Common myeloid progenitor, CD34-positive (primary cell): ENCODE results near the gene SUGCT.
"Not testable (repeated sequence)": the region's sequence is repeated elsewhere in the genome, so short reads cannot be mapped to it uniquely, and the experiment has no call there.

ENCODE experiments used
- CTCF ChIA-PET: fragments of 350-600 bp; sonication (Branson Sonifier 250); formaldehyde crosslinking; loops from one replicate; lab custom pipeline; 2021; ENCODE audit warnings: antibody characterized with exemption; lab: Charles Lee
- POLR2A ChIA-PET: fragments of 350-600 bp; sonication (Branson Sonifier 250); formaldehyde crosslinking; loops from one replicate; lab custom pipeline; 2021; ENCODE audit warnings: antibody characterized with exemption; lab: Charles Lee
- DNase-seq, 3 donors: peaks; one replicate each; pipeline versions ENCODE4 v3.0.0 to v3.0.0-alpha.2; 2013
- H3K27ac ChIP-seq, 2 experiments: 1 replicate in 1 of 2; 2 replicates in 1 of 2; pipeline ENCODE4 v1.7.0; 2013; ENCODE audit warnings: inconsistent platforms in 2 of 2, low read length in 2 of 2, mild to moderate bottlenecking in 2 of 2, low read depth in 1 of 2, moderate library complexity in 1 of 2; ENCODE audit not compliant: severe bottlenecking in 2 of 2, insufficient read depth in 1 of 2, poor library complexity in 1 of 2
- H3K27me3 ChIP-seq, 5 experiments: replicated peaks in 2 of 5; 1 replicate in 3 of 5; 2 replicates in 2 of 5; pipeline versions ENCODE4 v1.6.1 to v1.7.0; 2013; ENCODE audit warnings: low read length in 4 of 5, mild to moderate bottlenecking in 2 of 5, moderate library complexity in 2 of 5, inconsistent platforms in 1 of 5; ENCODE audit not compliant: insufficient read depth in 5 of 5, control insufficient read depth in 4 of 5
- H3K36me3 ChIP-seq, 4 experiments: 1 replicate in 2 of 4; 2 replicates in 2 of 4; pipeline versions ENCODE4 v1.6.1 to v1.7.0; 2013; ENCODE audit warnings: low read length in 3 of 4, control low read depth in 1 of 4, mild to moderate bottlenecking in 1 of 4; ENCODE audit not compliant: control insufficient read depth in 4 of 4, insufficient read depth in 4 of 4
- H3K4me1 ChIP-seq, 4 experiments: 1 replicate in 3 of 4; 2 replicates in 1 of 4; pipeline versions ENCODE4 v1.6.1 to v1.7.1; 2013; ENCODE audit warnings: low read length in 3 of 4, mild to moderate bottlenecking in 3 of 4, control low read depth in 1 of 4, inconsistent platforms in 1 of 4, moderate library complexity in 1 of 4; ENCODE audit not compliant: control insufficient read depth in 4 of 4, insufficient read depth in 4 of 4; ENCODE audit errors: control extremely low read depth in 1 of 4
- H3K4me3 ChIP-seq, 7 experiments: 1 replicate in 4 of 7; 2 replicates in 3 of 7; pipeline versions ENCODE4 v1.5.1 to v1.7.0; 2013; ENCODE audit warnings: mild to moderate bottlenecking in 7 of 7, low read length in 6 of 7, moderate library complexity in 6 of 7, inconsistent platforms in 2 of 7, low read depth in 2 of 7, control low read depth in 1 of 7; ENCODE audit not compliant: insufficient read depth in 4 of 7, control insufficient read depth in 1 of 7; ENCODE audit errors: extremely low read depth in 1 of 7
- H3K9me3 ChIP-seq, 5 experiments: 1 replicate in 4 of 5; 2 replicates in 1 of 5; pipeline versions ENCODE4 v1.6.1 to v1.7.1; 2013; ENCODE audit warnings: low read length in 4 of 5, mild to moderate bottlenecking in 2 of 5, inconsistent platforms in 1 of 5, low read depth in 1 of 5, moderate library complexity in 1 of 5; ENCODE audit not compliant: control insufficient read depth in 4 of 5, insufficient read depth in 2 of 5; ENCODE audit errors: control extremely low read depth in 1 of 5
- WGBS: methylation state at CpG from one replicate; pipeline ENCODE4 v1.1.5; 2013; ENCODE audit not compliant: insufficient coverage; 5-methylcytosine and 5-hydroxymethylcytosine counted together

SUGCT gene

DNA sequence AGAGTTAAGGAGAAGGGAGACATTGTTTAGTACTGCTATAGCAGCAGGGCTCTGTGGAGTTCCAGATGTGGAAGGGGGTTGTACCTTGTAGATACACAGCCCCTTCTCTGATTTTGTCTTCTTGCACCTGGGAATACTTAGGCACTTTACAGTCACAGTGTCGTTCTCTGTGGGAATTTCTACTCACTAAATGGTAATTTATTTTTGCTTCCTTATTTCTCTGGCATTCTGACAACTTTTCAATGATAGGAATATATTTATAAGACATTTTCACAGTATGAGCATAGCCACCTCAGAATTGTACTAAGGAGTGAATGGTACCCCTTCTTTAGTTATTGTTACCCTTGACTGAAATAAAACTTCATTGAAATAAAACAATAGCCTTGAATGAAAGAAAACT is 132.8 kb downstream of the SUGCT start:
- Histone ChIP-seq H3K27me3 (no peaks in the 10 kb centered on the region), H3K27ac (no peak overlapping the region), H3K4me1 (peaks cover 0 to 33% (median 12%) of the 10 kb centered on the region in 4 experiments), H3K4me3 (no peak overlapping the region), H3K36me3 (no peaks in the 10 kb centered on the region), H3K9me3 (no peaks in the 10 kb centered on the region)
- no CpG with 5 or more reads among the region's 1 CpG for WGBS
- POLR2A ChIA-PET: no interaction called here
- CTCF ChIA-PET: interaction anchor here (1.1 kb wide), 1 partner anchor 35 kb away, joined by 3 read pairs; no protein-coding TSS in a partner anchor
- DNase-seq: peak in 1 of 3 donors; percentile 20

DNA sequence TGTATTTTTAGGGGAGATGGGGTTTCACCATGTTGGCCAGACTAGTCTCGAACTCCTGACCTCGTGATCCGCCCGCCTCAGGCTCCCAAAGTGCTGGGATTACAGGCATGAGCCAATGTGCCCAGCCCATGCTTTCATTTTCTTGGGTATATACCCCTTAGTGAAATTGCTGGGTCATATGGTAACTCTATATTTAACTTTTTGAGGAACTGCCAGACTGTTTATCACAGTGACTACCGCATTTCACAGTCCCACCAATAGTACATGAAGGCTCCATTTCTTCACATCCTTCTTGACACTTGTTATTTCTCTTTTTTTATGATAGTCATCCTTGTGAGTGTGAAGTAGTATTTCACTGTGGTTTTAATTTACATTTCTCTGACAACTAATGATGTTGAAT is 134.0 kb downstream of the SUGCT start:
- 57% methylated on average over 4 of the region's 5 CpGs for WGBS
- H3K36me3 ChIP-seq, H3K9me3 ChIP-seq, H3K27me3 ChIP-seq, CTCF ChIA-PET, H3K27ac ChIP-seq, POLR2A ChIA-PET: not testable (repeated sequence)
- peak overlapping the region in 1 of 7 experiments; percentile 10 for H3K4me3 ChIP-seq
- peak; percentile 51 to 94 (median 90) for DNase-seq
- peaks cover 0 to 30% (median 12%) of the 10 kb centered on the region in 4 experiments for H3K4me1 ChIP-seq

DNA sequence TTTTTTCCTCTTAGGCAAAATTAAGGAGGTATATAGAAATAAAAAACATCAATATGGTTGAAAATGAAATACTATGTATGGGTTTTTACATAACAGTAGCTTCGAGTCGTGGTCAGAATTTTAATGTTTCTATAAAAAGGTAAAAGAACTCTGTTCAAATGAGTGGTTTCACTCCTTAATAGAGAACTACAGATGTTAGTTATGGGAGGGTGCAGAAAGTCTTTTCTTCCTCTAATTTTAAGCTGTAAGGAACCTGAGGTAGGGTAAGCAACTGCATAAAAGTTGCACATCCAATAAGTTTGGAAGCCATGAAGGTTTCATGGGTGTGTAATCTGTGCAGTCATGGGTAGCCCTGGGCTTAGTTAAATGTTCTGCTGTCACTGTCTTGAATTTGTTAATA is 141.3 kb downstream of the SUGCT start:
- WGBS: no CpG with 5 or more reads among the region's 2 CpGs
- no peak for DNase-seq
- no peaks in the 10 kb centered on the region for H3K9me3 ChIP-seq
- no peaks in the 10 kb centered on the region for H3K27me3 ChIP-seq
- H3K27ac ChIP-seq: no peak overlapping the region
- CTCF ChIA-PET: no interaction called here
- peaks cover 0 to 11% (median 1%) of the 10 kb centered on the region in 4 experiments for H3K4me1 ChIP-seq
- H3K36me3 ChIP-seq: no peaks in the 10 kb centered on the region
- H3K4me3 ChIP-seq: no peak overlapping the region
- POLR2A ChIA-PET: no interaction called here

DNA sequence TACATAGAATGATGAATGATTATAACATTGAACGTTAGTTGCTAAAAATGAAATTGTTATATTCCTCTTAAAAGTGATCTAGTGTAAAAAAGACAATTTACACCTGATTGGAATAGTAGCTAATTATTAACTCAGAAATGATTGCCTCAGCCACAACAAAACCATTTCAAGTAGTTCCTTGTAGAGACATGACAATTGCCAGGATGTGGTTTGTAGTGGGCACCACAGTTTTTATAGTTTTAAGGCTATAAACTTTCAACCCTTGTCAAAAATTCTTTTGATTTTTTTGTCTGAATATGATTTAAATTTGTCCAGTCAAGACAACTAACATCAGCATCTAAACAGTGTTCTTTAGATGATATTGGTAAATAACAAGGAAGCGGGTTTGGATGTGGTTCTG is 145.2 kb downstream of the SUGCT start:
- no peaks in the 10 kb centered on the region for H3K36me3 ChIP-seq
- H3K4me3 ChIP-seq: no peak overlapping the region
- WGBS: no CpG with 5 or more reads among the region's 2 CpGs
- ChIA-PET CTCF (no interaction called here), POLR2A (no interaction called here)
- H3K9me3 ChIP-seq: peaks cover 0 to 4% (median 0%) of the 10 kb centered on the region in 5 experiments
- peak in 2 of 3 donors; percentile 51 to 64 for DNase-seq
- peaks cover 0 to 11% (median 1%) of the 10 kb centered on the region in 4 experiments for H3K4me1 ChIP-seq
- H3K27ac ChIP-seq: no peak overlapping the region
- H3K27me3 ChIP-seq: no peaks in the 10 kb centered on the region

DNA sequence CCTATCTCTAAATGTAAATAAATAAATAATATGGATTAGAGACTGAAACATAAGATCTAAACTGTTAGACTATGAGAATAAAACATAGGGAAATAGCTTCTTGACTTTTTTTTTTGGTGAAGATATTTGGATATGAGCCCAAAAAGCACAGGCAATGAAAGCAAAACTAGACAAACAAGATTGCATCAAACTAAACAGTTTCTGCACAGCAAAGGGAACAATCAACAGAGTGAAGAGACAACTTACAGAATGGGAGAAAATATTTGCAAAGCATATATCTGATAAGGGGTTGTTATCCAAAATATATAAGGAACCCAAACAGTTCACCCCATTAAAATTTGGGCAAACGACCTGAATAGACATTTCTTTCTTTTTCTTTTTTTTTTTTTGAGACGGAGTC is 148.1 kb downstream of the SUGCT start:
- ChIA-PET POLR2A (interaction anchor here (0.6 kb wide), 1 partner anchor 17 kb away, joined by 3 read pairs; no protein-coding TSS in a partner anchor), CTCF (no interaction called here)
- no peak for DNase-seq
- Histone ChIP-seq H3K4me3 (no peak overlapping the region), H3K9me3 (peaks cover 0 to 4% (median 0%) of the 10 kb centered on the region in 5 experiments), H3K36me3 (no peaks in the 10 kb centered on the region), H3K27ac (no peak overlapping the region), H3K4me1 (peaks cover 0 to 11% (median 1%) of the 10 kb centered on the region in 4 experiments), H3K27me3 (no peaks in the 10 kb centered on the region)
- 100% methylated on average over 2 of the region's 2 CpGs for WGBS

DNA sequence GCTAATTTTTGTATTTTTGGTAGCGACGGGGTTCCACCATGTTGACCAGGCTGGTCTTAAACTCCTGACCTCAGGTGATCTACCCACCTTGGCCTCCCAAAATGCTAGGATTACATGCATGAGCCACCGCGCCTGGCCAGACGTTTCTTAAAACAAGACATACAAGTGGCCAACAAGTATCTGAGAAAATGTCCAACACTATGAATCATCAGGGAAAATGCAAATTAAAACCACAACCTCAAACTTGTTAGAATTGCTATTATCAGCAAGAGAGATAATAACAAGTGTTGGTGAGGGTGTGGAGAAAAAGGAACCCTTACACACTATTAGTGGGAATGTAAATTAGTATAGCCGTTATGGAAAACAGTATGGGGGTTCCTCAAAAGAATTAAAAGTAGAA is 148.6 kb downstream of the SUGCT start:
- 50% methylated on average over 2 of the region's 6 CpGs for WGBS
- CTCF ChIA-PET: no interaction called here
- Histone ChIP-seq H3K36me3 (no peaks in the 10 kb centered on the region), H3K27ac (no peak overlapping the region), H3K4me3 (no peak overlapping the region), H3K9me3 (peaks cover 0 to 4% (median 0%) of the 10 kb centered on the region in 5 experiments), H3K4me1 (peaks cover 0 to 11% (median 1%) of the 10 kb centered on the region in 4 experiments), H3K27me3 (no peaks in the 10 kb centered on the region)
- DNase-seq: no peak
- POLR2A ChIA-PET: no interaction called here

DNA sequence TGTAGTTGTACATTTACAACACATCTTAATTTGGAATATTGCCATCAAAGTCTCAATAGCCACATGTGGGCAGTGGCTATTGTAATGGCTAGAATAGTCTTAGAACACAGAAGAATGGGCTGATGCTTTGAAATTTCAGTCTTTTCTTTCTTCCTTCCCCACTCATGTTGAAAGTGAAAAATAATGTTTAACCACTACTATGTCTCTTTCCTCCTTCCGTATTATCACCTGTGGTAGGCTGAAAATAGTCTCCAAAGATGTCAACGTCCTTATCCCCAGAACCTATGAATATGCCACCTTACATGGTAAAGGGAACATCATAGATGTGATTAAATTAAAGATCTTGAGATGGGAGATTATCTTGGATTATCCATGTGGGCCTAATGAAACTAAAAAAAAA is 154.0 kb downstream of the SUGCT start:
- CTCF ChIA-PET: no interaction called here
- Histone ChIP-seq H3K9me3 (no peaks in the 10 kb centered on the region), H3K4me3 (no peak overlapping the region), H3K4me1 (peaks cover 0 to 3% (median 0%) of the 10 kb centered on the region in 4 experiments), H3K36me3 (no peaks in the 10 kb centered on the region), H3K27ac (no peak overlapping the region), H3K27me3 (no peaks in the 10 kb centered on the region)
- POLR2A ChIA-PET: no interaction called here
- no peak for DNase-seq
- no CpG with 5 or more reads among the region's 2 CpGs for WGBS
